BE2C (cell line): Measurements from ENCODE around the gene RPEL1.
A peak's percentile ranks its signal among the peaks of the same experiment; 100 is the strongest.
"Not testable (repeated sequence)": the region's sequence is repeated elsewhere in the genome, so short reads cannot be mapped to it uniquely, and the experiment has no call there.

Experiments
- DNase-seq: peaks from one replicate; pipeline ENCODE4 v3.0.0-alpha.2; 2020
- H3K27me3 ChIP-seq: fragments of 250-450 bp; sonication (Bioruptor Pico); 2 replicates; pipeline ENCODE4 v1.5.1; 2020; ENCODE audit warnings: mild to moderate bottlenecking
- H3K36me3 ChIP-seq: fragments of 250-450 bp; sonication (Bioruptor Pico); 2 replicates; pipeline ENCODE4 v1.5.1; 2020; ENCODE audit warnings: mild to moderate bottlenecking
- H3K4me1 ChIP-seq: fragments of 250-450 bp; sonication (Bioruptor Pico); 2 replicates; pipeline ENCODE4 v1.5.1; 2020
- H3K4me3 ChIP-seq: 2 replicates; pipeline ENCODE4 v1.5.1; 2011; ENCODE audit warnings: low read depth, low read length
- H3K9me3 ChIP-seq: fragments of 250-450 bp; sonication (Bioruptor Pico); 2 replicates; pipeline ENCODE4 v1.5.1; 2020
- TF ChIP-seq, protein P1 (sequence below): IDR thresholded peaks from 2 replicates; pipeline ENCODE4 v1.5.1; 2012; ENCODE audit warnings: mild to moderate bottlenecking, low read depth, low read length

Gene RPEL1

DNA sequence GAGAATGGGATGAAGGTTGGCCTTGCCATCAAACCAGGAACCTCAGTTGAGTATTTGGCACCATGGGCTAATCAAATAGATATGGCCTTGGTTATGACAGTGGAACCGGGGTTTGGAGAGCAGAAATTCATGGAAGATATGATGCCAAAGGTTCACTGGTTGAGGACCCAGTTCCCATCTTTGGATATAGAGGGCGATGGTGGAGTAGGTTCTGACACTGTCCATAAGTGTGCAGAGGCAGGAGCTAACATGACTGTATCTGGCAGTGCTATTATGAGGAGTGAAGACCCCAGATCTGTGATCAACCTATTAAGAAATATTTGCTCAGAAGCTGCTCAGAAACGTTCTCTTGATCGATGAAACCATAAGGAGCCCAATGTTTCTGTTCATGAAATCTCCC is 637 bp downstream of the RPEL1 start:
- no peak for DNase-seq
- Histone ChIP-seq H3K4me3 (no peak overlapping the region), H3K4me1 (no peaks in the 10 kb centered on the region), H3K36me3 (no peaks in the 10 kb centered on the region), H3K9me3 (no peaks in the 10 kb centered on the region), H3K27me3 (no peaks in the 10 kb centered on the region)
- TF ChIP-seq, protein P1, sequence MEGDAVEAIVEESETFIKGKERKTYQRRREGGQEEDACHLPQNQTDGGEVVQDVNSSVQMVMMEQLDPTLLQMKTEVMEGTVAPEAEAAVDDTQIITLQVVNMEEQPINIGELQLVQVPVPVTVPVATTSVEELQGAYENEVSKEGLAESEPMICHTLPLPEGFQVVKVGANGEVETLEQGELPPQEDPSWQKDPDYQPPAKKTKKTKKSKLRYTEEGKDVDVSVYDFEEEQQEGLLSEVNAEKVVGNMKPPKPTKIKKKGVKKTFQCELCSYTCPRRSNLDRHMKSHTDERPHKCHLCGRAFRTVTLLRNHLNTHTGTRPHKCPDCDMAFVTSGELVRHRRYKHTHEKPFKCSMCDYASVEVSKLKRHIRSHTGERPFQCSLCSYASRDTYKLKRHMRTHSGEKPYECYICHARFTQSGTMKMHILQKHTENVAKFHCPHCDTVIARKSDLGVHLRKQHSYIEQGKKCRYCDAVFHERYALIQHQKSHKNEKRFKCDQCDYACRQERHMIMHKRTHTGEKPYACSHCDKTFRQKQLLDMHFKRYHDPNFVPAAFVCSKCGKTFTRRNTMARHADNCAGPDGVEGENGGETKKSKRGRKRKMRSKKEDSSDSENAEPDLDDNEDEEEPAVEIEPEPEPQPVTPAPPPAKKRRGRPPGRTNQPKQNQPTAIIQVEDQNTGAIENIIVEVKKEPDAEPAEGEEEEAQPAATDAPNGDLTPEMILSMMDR: peak; percentile 26

GRCh38 chr10:103254113-103254512 is 8.4 kb downstream of the RPEL1 start:
- H3K36me3 ChIP-seq: no peaks in the 10 kb centered on the region
- H3K27me3 ChIP-seq: no peaks in the 10 kb centered on the region
- H3K4me1 ChIP-seq: no peaks in the 10 kb centered on the region
- H3K4me3 ChIP-seq: no peak overlapping the region
- H3K9me3 ChIP-seq: no peaks in the 10 kb centered on the region
- TF ChIP-seq, protein P1: no peak
- DNase-seq: no peak

GRCh38 chr10:103254538-103255325 is 9.0 kb downstream of the RPEL1 start:
- no peaks in the 10 kb centered on the region for H3K9me3 ChIP-seq
- no peaks in the 10 kb centered on the region for H3K36me3 ChIP-seq
- TF ChIP-seq, protein P1: no peak
- H3K4me1 ChIP-seq: no peaks in the 10 kb centered on the region
- no peaks in the 10 kb centered on the region for H3K27me3 ChIP-seq
- no peak overlapping the region for H3K4me3 ChIP-seq
- no peak for DNase-seq

DNA sequence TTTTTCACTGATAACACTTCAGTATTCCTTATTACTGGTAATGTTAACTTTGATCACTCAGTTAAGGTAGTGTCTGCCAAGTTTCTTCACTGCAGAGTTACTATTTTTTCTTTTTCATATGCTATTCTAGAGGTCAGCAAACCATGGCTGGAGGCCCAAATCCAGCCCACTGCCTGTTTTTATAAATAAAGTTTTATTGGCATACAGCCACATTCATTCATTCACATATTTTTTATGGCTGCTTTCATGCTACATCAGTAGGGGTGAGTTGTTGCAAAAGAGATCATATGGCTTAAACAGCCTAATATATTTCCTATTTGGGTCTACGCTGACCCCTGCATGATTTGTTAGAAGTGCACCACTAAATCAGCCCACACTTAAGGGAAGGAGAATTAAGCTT is 10.9 kb downstream of the RPEL1 start:
- Histone ChIP-seq H3K4me1 (no peaks in the 10 kb centered on the region), H3K9me3 (no peaks in the 10 kb centered on the region), H3K4me3 (no peak overlapping the region), H3K36me3 (no peaks in the 10 kb centered on the region), H3K27me3 (no peaks in the 10 kb centered on the region)
- TF ChIP-seq, protein P1: no peak
- DNase-seq: no peak

DNA sequence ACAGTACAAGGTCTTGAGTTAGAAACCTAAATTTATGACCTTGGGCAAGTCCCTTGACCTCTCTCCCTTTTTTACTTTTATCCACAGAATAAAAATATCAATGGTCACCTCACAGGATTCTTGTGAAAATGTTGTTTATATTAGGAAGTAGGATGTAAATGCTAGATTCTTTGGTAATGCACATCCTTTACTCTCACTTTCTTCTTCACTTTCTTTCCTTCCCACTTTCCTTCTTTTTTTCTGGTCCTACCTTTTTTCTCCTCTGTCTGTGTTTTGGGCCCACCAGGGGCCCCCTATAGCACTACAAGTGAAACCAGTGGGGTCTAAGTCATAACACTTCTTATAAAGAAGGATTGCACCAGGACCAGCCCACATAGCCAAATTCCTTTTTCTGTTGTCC is 12.1 kb downstream of the RPEL1 start:
- Histone ChIP-seq H3K27me3 (no peaks in the 10 kb centered on the region), H3K9me3 (no peaks in the 10 kb centered on the region), H3K4me1 (no peaks in the 10 kb centered on the region), H3K36me3 (no peaks in the 10 kb centered on the region), H3K4me3 (no peak overlapping the region)
- TF ChIP-seq, protein P1: no peak
- DNase-seq: no peak

- H3K9me3 ChIP-seq, H3K36me3 ChIP-seq, H3K4me1 ChIP-seq, H3K4me3 ChIP-seq, DNase-seq, H3K27me3 ChIP-seq: not testable (repeated sequence)
Observed at GRCh38 chr10:103258928-103259327, 13.2 kb downstream of the RPEL1 start.
